ENCODE data around the gene SPINT3. TPM values are rescaled to one million over a fixed set of nuclear protein-coding genes. Genes with fewer than 3 reads are reported as not detected.

Gene SPINT3, protein sequence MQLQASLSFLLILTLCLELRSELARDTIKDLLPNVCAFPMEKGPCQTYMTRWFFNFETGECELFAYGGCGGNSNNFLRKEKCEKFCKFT
- not detected in 2 replicates for total RNA-seq

DNA sequence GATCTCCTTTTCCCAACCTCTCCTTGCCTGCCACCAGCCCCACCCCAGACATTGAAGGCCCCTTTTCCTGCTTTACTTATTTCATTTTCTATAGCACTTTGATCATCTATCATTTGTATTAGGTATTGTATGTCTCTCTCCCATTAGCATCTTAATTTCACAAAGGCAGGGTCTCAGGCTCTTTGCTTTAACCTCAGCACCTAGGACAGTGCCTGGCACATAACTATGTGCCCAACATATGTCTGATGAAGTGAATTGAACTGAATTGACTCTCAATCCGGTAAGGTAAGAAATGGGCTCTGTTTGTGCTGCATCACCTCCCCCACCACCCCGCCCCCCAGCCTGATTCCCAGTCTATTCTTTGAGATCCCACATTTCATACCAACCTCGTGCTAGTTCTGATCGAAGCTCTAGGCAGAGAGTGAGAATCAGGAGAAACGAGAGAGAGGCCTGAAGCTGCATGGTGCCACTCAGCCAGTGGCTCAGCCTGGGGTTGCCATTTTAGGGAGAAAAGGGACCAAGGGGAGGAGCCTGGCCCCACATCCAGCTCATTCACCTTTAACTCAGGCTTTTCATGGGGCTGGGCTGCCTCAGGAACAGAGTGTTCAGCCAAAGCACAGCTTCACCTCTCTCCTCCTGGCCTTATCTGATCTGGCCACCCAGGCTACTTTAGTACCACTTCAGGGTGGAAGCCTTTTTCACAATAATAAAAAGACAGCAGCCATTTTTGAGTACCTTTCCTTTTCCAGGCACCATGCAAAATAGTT lies at the start of gene SPINT3:
Gene SPINT3 (minus strand): TSS at position 476 of the 767 bp plus-strand sequence. CDS start 14 bp downstream, at position 462.

DNA sequence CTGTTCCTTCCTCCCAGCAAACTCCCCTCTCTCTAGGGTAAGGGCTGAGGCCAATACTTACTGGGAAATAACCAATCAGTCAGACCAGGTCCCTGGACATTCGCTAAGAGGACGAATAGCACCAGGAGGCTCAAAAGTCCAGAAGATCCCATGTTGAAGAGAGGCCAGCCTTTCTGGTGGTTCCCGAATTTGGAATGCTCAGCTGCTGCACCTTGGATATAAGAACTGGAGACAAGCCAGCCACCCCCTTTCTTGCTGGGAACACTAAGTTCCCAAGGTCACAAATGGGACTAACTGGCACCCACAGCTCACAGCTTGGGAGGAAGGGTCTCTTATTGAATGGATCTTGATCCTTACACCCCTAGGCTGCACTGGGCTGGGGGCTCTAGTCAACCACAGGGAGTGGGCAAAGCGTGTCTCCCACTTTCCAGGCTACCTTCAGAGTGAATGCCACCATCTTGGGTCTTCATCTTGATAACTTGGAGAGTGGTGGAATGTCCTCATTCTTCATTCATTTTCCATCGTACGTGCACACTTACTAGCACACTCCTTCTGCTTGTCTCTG lies 31.9 kb upstream of the SPINT3 start, which contains the start of gene EPPIN:
Gene EPPIN (minus strand): TSS at position 196 of the 565 bp plus-strand sequence. CDS start 44 bp downstream, at position 152.

DNA sequence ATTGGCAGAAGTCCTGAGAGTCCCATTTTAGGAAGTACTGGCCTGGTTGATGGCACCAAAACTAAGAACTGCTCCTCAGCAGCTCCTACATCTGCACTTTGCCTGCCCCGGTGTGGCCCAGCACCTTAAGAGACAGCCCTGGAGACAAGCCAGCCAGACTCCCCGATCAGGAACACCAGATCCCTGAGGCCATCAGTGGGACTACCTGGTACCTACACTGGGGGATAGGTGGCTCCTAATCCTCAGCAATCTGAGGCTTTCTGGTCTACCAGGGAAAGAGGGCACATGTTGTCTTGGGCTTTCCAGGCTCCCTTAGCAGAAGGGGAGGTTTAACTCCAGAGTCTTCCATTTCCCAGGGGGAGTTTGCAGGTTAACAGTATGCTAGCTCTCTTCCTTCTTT lies 24.0 kb upstream of the SPINT3 start, which contains the start of gene WFDC6:
Gene WFDC6 (minus strand): TSS at position 101 of the 400 bp plus-strand sequence. CDS start 75 bp downstream, at position 26.

DNA sequence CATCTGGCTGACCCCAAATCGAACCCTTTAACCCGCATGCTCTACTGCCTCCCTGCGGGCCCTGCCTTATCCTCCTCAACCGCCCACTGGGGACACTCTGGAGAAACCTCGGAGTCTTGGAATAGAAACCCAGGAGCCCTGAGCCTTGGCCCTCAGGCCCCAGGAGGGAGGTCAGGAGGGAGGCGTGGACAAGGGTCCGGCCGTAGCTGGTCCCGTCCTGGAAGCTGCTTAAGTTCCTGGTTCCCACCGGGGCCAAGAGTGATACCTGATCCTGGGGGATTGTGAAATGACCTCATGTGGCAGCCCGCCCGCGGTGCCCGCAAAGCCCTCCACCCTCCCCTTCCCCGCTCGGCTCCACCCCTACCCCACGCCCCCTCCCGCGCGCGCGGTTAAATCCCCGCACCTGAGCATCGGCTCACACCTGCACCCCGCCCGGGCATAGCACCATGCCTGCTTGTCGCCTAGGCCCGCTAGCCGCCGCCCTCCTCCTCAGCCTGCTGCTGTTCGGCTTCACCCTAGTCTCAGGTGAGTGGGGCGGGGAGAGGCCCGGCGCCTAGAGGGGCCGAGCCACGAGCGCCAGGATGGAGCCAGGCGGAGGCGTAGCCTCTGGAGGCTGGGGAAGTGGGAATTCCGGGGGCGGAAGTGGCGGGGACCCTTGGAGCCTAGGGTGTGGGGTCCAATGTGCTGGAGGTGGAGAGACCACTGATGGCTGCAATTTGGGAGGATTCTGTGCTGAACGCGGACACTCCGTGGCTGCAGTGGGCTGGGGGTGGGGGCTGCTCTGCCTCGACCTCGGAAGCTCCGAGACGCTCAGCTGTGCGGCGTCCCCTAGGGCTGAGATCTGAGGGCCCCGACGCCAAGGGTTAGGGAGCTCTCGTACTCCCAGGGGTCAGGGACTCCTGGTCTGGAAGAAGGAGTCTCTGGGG lies 45.8 kb downstream of the SPINT3 start, which contains the start of gene WFDC2:
Gene WFDC2 (plus strand): TSS at position 418 of the 926 bp plus-strand sequence. CDS start 29 bp downstream, at position 447.

Other genes starting within 250 kb of the SPINT3 start
- gene RBPJL, start 208.8 kb downstream of the SPINT3 start, total RNA-seq = not detected in 2 replicates
- 1.6 TPM in 1 of 2 replicates, not detected in the other for gene MATN4, start 207.3 kb downstream of the SPINT3 start, total RNA-seq
- gene SDC4, start 167.2 kb downstream of the SPINT3 start, total RNA-seq = 45.2 and 48.1 TPM in 2 replicates
- 22.4 and 23.6 TPM in 2 replicates for gene SYS1, start 152.5 kb downstream of the SPINT3 start, total RNA-seq
- gene TP53TG5, start 137.3 kb downstream of the SPINT3 start, total RNA-seq = not detected in 2 replicates
- 2.0 and 12.3 TPM in 2 replicates for gene DBNDD2, start 107.3 kb downstream of the SPINT3 start, total RNA-seq
- 87.8 and 96.4 TPM in 2 replicates for gene PIGT, start 99.5 kb downstream of the SPINT3 start, total RNA-seq
- not detected in 2 replicates for gene WFDC2, start 45.9 kb downstream of the SPINT3 start, total RNA-seq
- not detected in 2 replicates for gene WFDC6, start 23.9 kb upstream of the SPINT3 start, total RNA-seq
- not detected in 2 replicates for gene EPPIN, start 31.8 kb upstream of the SPINT3 start, total RNA-seq
- not detected in 2 replicates for gene WFDC8, start 63.7 kb upstream of the SPINT3 start, total RNA-seq
- gene WFDC10A, start 114.1 kb upstream of the SPINT3 start, total RNA-seq = not detected in 2 replicates
- not detected in 2 replicates for gene WFDC9, start 115.7 kb upstream of the SPINT3 start, total RNA-seq
- gene WFDC11, start 154.6 kb upstream of the SPINT3 start, total RNA-seq = not detected in 2 replicates
- not detected in 2 replicates for gene WFDC13, start 186.4 kb upstream of the SPINT3 start, total RNA-seq
- not detected in 2 replicates for gene WFDC10B, start 189.4 kb upstream of the SPINT3 start, total RNA-seq
- not detected in 2 replicates for gene SPINT4, start 206.7 kb upstream of the SPINT3 start, total RNA-seq

Data from pericardium fibroblast (primary cell).